HFF-Myc (cell line): Measurements from ENCODE around the gene ATXN1L.

Experiments
- DNase-seq: peaks from one replicate; pipeline ENCODE4 v3.0.0-alpha.2; 2011; ENCODE audit warnings: low read depth; ENCODE audit errors: extremely low read depth
- H3K4me3 ChIP-seq: replicated peaks from 2 replicates; pipeline ENCODE4 v1.5.1; 2011; ENCODE audit warnings: low read depth, mild to moderate bottlenecking, control low read depth, low read length
- TF ChIP-seq, protein P1 (sequence below): IDR thresholded peaks from 2 replicates; pipeline ENCODE4 v1.5.1; 2012; ENCODE audit warnings: mild to moderate bottlenecking, low read depth, low read length, control low read depth; ENCODE audit errors: missing control alignments

ATXN1L gene

DNA sequence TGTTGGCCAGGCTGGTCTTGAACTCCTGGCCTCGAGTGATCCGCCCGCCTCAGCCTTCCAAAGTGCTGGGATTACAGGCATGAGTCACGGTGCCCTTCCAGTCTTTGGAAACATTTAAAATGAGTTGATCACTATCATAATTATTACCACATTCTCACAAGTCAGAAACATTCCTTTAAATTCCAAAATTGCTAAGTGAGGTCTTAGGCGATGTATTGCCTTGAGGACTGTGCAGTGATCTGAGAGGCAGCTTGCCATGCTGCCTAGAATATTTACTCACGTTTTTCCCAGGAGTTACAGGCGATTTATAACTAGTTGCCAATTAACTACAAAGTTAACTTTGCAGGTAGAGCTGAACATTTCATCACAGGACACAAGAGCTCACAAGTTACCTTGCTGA, 5.7 kb upstream of the ATXN1L start:
- TF ChIP-seq, protein P1, sequence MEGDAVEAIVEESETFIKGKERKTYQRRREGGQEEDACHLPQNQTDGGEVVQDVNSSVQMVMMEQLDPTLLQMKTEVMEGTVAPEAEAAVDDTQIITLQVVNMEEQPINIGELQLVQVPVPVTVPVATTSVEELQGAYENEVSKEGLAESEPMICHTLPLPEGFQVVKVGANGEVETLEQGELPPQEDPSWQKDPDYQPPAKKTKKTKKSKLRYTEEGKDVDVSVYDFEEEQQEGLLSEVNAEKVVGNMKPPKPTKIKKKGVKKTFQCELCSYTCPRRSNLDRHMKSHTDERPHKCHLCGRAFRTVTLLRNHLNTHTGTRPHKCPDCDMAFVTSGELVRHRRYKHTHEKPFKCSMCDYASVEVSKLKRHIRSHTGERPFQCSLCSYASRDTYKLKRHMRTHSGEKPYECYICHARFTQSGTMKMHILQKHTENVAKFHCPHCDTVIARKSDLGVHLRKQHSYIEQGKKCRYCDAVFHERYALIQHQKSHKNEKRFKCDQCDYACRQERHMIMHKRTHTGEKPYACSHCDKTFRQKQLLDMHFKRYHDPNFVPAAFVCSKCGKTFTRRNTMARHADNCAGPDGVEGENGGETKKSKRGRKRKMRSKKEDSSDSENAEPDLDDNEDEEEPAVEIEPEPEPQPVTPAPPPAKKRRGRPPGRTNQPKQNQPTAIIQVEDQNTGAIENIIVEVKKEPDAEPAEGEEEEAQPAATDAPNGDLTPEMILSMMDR, result no peak
- no peak for DNase-seq
- H3K4me3 ChIP-seq, result no peak overlapping the region

DNA sequence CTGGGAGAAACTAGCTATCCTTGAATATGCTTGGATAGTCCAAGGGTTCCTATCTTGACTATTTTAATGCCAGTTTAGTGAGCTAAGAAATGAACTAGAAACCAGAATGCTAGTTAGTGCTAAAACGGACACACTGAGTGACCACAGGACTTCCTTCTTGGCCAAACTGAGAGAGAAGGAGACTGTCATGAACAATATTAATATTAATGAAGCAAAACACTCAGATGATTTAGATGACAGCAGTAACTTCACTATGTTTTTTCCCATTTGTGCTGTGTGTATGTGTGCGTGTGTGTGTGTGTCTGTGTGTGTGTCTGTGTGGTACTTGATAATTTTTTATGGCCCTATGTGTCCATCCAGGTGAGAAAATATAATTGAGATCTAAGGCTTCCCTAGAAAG, 2.2 kb upstream of the ATXN1L start:
- no peak for DNase-seq
- TF ChIP-seq, protein P1, result no peak
- H3K4me3 ChIP-seq, result no peak overlapping the region

DNA sequence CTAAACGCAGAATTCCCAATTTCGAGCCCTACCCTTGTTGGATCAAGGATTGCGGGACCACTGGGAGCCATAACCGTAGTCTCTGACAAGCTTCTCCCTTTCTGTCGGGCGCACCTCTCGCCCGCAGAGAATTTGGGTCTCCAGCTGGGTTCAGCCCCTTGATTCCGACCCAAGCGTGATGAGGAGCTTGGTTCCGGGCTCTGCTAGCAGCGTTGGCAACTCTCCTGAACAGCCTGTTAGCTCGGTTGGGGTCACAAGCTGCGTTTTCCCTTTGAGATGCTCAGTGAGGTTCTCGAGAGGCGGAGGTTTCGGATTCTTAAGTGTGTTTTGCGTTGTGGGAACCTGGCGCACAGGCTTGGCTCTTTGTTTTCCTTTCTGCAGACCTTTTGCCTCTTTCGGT, 655 bp downstream of the ATXN1L start:
- TF ChIP-seq, protein P1, result no peak
- DNase-seq, result no peak
- H3K4me3 ChIP-seq, result peak overlapping the region; percentile 98

DNA sequence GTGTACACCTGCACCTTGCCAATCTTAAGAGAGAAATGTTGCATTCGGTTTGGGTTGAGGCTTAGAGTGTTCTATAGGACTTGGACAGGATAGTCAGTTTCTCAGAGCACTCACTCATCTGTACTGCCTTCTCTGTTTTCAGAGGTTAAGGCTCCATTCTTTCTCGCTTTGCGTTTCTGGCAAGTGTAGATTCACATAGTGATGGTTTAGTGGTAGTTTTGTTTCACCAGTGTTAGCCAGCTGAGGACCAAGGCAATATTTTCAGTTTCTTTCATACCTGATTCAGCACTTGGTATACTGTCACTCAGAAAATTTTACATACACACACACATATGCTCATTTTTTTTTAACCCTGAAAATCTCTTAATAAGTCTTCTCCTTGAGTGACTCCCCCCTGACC, 1.3 kb downstream of the ATXN1L start:
- H3K4me3 ChIP-seq, result peak overlapping the region; percentile 98
- no peak for DNase-seq
- TF ChIP-seq, protein P1, result no peak

DNA sequence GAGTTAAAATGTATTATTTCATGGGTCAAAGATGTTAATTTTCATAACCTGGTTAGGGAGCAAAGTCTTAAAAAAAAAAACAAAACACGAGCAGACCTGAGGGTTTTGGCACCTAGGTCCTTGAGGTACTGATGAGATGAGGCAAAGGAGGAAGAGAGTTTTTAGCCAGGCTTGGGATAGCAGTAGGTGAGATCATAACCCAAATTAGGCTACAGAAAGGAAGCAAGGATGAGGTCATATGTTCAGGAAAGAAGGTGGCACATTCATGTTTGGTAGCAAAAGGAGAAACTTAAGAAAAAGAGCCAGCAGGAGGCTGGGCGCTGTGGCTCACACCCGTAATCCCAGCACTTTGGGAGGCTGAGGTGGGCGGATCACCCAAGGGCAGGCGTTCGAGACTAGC, 2.8 kb downstream of the ATXN1L start:
- no peak for DNase-seq
- TF ChIP-seq, protein P1, result no peak
- no peak overlapping the region for H3K4me3 ChIP-seq

DNA sequence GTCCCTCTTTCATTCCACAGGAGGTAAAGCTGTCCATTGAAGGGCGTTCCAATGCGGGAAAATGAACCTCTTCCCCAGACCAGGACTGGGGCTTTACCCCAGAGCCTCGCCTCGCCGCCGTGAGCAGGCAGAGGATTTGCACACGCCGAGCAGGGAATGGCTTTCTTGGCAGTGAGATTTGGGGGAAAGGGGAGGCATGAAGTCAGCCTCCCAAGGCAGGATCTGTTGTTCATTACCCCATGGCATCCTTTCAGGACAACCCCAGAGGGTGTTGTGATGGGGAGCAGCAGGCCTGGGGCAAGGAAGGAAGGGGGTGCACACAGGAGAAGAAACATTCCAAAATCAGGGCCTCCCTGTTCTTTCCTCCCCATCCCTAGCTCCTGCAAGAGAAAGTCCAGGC, 6.0 kb downstream of the ATXN1L start:
- H3K4me3 ChIP-seq, result no peak overlapping the region
- TF ChIP-seq, protein P1, result no peak
- DNase-seq, result no peak

DNA sequence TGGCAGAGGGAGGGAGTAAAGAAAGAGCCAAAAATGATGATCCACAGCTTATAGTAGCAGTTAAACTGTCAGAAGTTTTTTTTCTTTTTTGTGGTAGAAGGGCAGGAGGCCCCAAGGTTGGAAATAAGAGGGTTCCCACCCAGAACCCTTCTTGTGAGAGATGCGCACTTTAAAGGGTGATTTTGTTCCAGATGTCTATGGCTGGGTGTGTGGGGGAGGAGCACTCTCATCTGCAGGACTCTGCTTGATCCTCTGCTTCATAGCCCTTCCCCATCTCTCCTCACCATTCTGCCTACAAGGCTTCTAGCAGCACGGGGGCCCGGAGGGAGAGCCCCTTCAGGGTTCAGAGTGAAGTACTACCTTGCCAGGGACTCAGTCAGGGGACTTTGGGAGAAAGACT, 6.4 kb downstream of the ATXN1L start:
- TF ChIP-seq, protein P1, result no peak
- DNase-seq, result no peak
- no peak overlapping the region for H3K4me3 ChIP-seq
